KMS-11 (cell line): ENCODE results near the gene GMNN.

Experiments
- H2AFZ ChIP-seq: fragments of 200-600 bp; sonication (generic); 2 replicates; pipeline ENCODE4 v1.6.1; 2016; ENCODE audit warnings: antibody characterized with exemption, mixed run types, low read depth
- H3K27ac ChIP-seq: fragments of 200-600 bp; sonication (generic); 2 replicates; pipeline ENCODE4 v1.6.1; 2016; ENCODE audit warnings: mild to moderate bottlenecking, mixed run types
- H3K27me3 ChIP-seq: fragments of 200-600 bp; sonication (generic); 2 replicates; pipeline ENCODE4 v1.6.1; 2017; ENCODE audit warnings: mild to moderate bottlenecking, low read depth, mixed run types, moderate library complexity; ENCODE audit not compliant: insufficient read depth
- H3K36me3 ChIP-seq: fragments of 200-600 bp; sonication (generic); 2 replicates; pipeline ENCODE4 v1.6.1; 2017; ENCODE audit warnings: mild to moderate bottlenecking, mixed run types; ENCODE audit not compliant: insufficient read depth
- H3K4me1 ChIP-seq: fragments of 200-600 bp; sonication (generic); 2 replicates; pipeline ENCODE4 v1.6.1; 2016; ENCODE audit warnings: mild to moderate bottlenecking, low read depth, mixed run types; ENCODE audit not compliant: poor library complexity, severe bottlenecking
- H3K4me2 ChIP-seq: fragments of 200-600 bp; sonication (generic); 2 replicates; pipeline ENCODE4 v1.7.0; 2016; ENCODE audit warnings: mild to moderate bottlenecking, mixed run types
- H3K4me3 ChIP-seq: fragments of 200-600 bp; sonication (generic); IDR thresholded peaks from 2 replicates; pipeline ENCODE4 v1.6.1; 2017; ENCODE audit warnings: low read depth, low read length, mixed read lengths; ENCODE audit not compliant: insufficient read depth
- H3K79me2 ChIP-seq: fragments of 200-600 bp; sonication (generic); 2 replicates; pipeline ENCODE4 v1.6.1; 2016; ENCODE audit warnings: low read depth, mixed run types; ENCODE audit not compliant: insufficient read depth
- H3K9ac ChIP-seq: fragments of 200-600 bp; sonication (generic); 2 replicates; pipeline ENCODE4 v1.6.1; 2016; ENCODE audit warnings: mild to moderate bottlenecking, mixed run types
- H4K20me1 ChIP-seq: fragments of 200-600 bp; sonication (generic); 2 replicates; pipeline ENCODE4 v1.6.1; 2016; ENCODE audit warnings: mild to moderate bottlenecking, mixed run types; ENCODE audit not compliant: insufficient read depth
- CTCF ChIP-seq: fragments of 200-600 bp; sonication (generic); conservative IDR thresholded peaks from 2 replicates; pipeline ENCODE4 v1.6.1; 2017; ENCODE audit warnings: low read depth, mild to moderate bottlenecking, antibody characterized with exemption, low read length, moderate library complexity, mixed read lengths

The GMNN gene

GRCh38 chr6:24821860-24822444 lies 47.2 kb downstream of the GMNN start:
- H2AFZ ChIP-seq: no peak overlapping the region; the same call in 1 of the 2 replicates
- H3K79me2 ChIP-seq: no peaks in the 10 kb centered on the region

GRCh38 chr6:24822696-24823095 lies 48.0 kb downstream of the GMNN start:
- H3K36me3 ChIP-seq: no peaks in the 10 kb centered on the region
- H3K27me3 ChIP-seq: no peaks in the 10 kb centered on the region
- H3K79me2 ChIP-seq: no peaks in the 10 kb centered on the region
- no peak overlapping the region for H3K4me2 ChIP-seq
- H3K4me1 ChIP-seq: no peaks in the 10 kb centered on the region
- no peak overlapping the region for H3K4me3 ChIP-seq
- H4K20me1 ChIP-seq: no peaks in the 10 kb centered on the region
- H3K27ac ChIP-seq: no peak overlapping the region
- H3K9ac ChIP-seq: no peak overlapping the region
- no peak for TF ChIP-seq CTCF
- no peak overlapping the region for H2AFZ ChIP-seq

More at GRCh38 chr6:24821860-24822444, 47.2 kb downstream of the GMNN start:
- Histone ChIP-seq H3K9ac (no peak overlapping the region), H3K27me3 (no peaks in the 10 kb centered on the region), H3K36me3 (no peaks in the 10 kb centered on the region), H3K4me1 (no peaks in the 10 kb centered on the region), H3K4me2 (no peak overlapping the region), H3K4me3 (no peak overlapping the region), H3K27ac (no peak overlapping the region), H4K20me1 (no peaks in the 10 kb centered on the region)
- TF ChIP-seq CTCF: no peak

DNA sequence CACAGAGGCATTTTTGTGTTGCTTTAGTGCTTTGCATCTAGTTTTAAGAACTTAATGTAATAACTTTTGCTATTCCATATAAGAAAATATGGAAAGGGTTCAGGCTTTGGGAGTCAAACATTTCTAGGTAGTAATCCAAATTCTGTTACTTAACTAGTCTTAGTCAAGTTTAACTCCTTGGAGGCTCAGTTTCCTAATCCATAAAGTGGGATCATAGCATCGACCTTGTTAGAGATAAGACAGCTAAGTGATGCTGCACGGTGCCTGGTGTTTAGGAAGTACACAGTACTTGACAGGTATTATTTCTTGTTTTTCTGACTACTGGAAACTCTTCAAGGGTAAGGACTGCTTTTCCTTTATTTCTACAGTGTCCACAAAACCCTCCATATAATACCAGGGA lies 48.4 kb downstream of the GMNN start:
- Histone ChIP-seq H3K4me2 (no peak overlapping the region), H4K20me1 (no peaks in the 10 kb centered on the region), H2AFZ (no peak overlapping the region), H3K4me3 (no peak overlapping the region), H3K27ac (no peak overlapping the region), H3K36me3 (no peaks in the 10 kb centered on the region), H3K27me3 (no peaks in the 10 kb centered on the region), H3K4me1 (no peaks in the 10 kb centered on the region), H3K9ac (no peak overlapping the region), H3K79me2 (no peaks in the 10 kb centered on the region)
- no peak for TF ChIP-seq CTCF

DNA sequence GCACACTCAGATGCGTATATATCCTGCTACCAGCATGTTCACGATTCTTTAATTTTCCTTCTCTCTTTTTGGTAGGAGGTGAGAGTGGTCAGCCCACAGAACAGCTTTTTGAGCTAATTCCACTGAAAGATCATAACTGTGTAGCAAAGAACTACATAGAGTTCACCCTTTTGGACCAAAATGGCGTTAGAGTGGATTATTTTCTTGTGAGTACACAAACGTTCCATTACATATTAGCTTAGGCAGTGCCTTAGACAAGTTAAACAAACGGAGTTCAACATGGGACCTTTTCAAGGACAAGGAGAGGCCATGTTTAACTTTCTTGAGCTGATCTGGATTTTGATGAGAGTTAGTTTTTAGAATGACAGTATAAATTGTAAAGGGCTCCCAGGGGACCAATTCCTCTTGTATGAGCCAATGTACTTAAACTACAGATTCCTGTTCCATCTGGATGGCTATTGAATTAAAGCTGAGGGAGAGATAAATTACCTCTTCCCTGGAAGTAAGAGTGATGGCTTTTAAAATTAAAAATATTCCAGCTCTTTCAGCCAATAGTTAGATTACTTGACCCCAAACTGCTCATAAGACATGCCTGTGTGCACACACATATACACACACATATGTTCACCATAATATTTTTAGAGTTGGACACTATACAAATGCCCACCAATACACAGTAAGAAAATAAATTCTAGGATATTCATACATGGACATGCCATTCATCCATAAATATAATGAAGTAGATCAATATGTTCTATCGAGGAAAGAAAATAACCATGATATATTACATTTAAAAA lies 49.6 kb downstream of the GMNN start:
- Histone ChIP-seq H3K4me1 (no peaks in the 10 kb centered on the region), H3K27ac (no peak overlapping the region), H3K79me2 (no peaks in the 10 kb centered on the region), H3K4me2 (no peak overlapping the region), H3K9ac (no peak overlapping the region), H4K20me1 (no peaks in the 10 kb centered on the region), H2AFZ (no peak overlapping the region), H3K27me3 (no peaks in the 10 kb centered on the region), H3K4me3 (no peak overlapping the region), H3K36me3 (no peaks in the 10 kb centered on the region)
- no peak for TF ChIP-seq CTCF
